ENCODE data around the gene TRAPPC8. TPM values are rescaled to one million over a fixed set of nuclear protein-coding genes. Genes with fewer than 3 reads are reported as not detected.
"Not testable (repeated sequence)": the region's sequence is repeated elsewhere in the genome, so short reads cannot be mapped to it uniquely, and the experiment has no call there.

Gene TRAPPC8, protein sequence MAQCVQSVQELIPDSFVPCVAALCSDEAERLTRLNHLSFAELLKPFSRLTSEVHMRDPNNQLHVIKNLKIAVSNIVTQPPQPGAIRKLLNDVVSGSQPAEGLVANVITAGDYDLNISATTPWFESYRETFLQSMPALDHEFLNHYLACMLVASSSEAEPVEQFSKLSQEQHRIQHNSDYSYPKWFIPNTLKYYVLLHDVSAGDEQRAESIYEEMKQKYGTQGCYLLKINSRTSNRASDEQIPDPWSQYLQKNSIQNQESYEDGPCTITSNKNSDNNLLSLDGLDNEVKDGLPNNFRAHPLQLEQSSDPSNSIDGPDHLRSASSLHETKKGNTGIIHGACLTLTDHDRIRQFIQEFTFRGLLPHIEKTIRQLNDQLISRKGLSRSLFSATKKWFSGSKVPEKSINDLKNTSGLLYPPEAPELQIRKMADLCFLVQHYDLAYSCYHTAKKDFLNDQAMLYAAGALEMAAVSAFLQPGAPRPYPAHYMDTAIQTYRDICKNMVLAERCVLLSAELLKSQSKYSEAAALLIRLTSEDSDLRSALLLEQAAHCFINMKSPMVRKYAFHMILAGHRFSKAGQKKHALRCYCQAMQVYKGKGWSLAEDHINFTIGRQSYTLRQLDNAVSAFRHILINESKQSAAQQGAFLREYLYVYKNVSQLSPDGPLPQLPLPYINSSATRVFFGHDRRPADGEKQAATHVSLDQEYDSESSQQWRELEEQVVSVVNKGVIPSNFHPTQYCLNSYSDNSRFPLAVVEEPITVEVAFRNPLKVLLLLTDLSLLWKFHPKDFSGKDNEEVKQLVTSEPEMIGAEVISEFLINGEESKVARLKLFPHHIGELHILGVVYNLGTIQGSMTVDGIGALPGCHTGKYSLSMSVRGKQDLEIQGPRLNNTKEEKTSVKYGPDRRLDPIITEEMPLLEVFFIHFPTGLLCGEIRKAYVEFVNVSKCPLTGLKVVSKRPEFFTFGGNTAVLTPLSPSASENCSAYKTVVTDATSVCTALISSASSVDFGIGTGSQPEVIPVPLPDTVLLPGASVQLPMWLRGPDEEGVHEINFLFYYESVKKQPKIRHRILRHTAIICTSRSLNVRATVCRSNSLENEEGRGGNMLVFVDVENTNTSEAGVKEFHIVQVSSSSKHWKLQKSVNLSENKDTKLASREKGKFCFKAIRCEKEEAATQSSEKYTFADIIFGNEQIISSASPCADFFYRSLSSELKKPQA (N-terminal part only)
- 10 to 100 TPM; 54.7 to 58.6 (median 55.4) TPM for polyA plus RNA-seq (ENCODE audit: insufficient read length in 3 of 3)
- long read RNA-seq, donor 1, full-length matches to known transcripts = 1 of 1 reads
- long read RNA-seq, donor 1, partial matches to known transcripts = 0 of 1 reads
- long read RNA-seq, donor 1, other reads (novel, unspliced or antisense) = 0 of 1 reads
- long read RNA-seq, donor 2 = 0 reads
- long read RNA-seq, donor 3 = 0 reads
- long read RNA-seq, donor 4, partial matches to known transcripts = 0 of 1 reads
- long read RNA-seq, donor 4, other reads (novel, unspliced or antisense) = 0 of 1 reads
- long read RNA-seq, donor 5, full-length matches to known transcripts = 1 of 1 reads
- long read RNA-seq, donor 5, partial matches to known transcripts = 0 of 1 reads
- long read RNA-seq, donor 5, other reads (novel, unspliced or antisense) = 0 of 1 reads
- long read RNA-seq, donor 6, full-length matches to known transcripts = 3 of 14 reads
- long read RNA-seq, donor 6, partial matches to known transcripts = 11 of 14 reads
- long read RNA-seq, donor 6, other reads (novel, unspliced or antisense) = 0 of 14 reads
- long read RNA-seq, donor 7, partial matches to known transcripts = 5 of 5 reads
- long read RNA-seq, donor 7, other reads (novel, unspliced or antisense) = 0 of 5 reads
- long read RNA-seq, donor 8 = 0 reads
- long read RNA-seq, donor 9 = 0 reads
- long read RNA-seq, donor 10, full-length matches to known transcripts = 3 of 3 reads
- long read RNA-seq, donor 10, partial matches to known transcripts = 0 of 3 reads
- long read RNA-seq, donor 10, other reads (novel, unspliced or antisense) = 0 of 3 reads
- long read RNA-seq, donor 11, full-length matches to known transcripts = 1 of 1 reads
- long read RNA-seq, donor 11, partial matches to known transcripts = 0 of 1 reads
- long read RNA-seq, donor 11, other reads (novel, unspliced or antisense) = 0 of 1 reads
- long read RNA-seq, donor 12, full-length matches to known transcripts = 2 of 24 reads
- long read RNA-seq, donor 12, partial matches to known transcripts = 22 of 24 reads
- long read RNA-seq, donor 12, other reads (novel, unspliced or antisense) = 0 of 24 reads
- long read RNA-seq, donor 13, partial matches to known transcripts = 0 of 1 reads
- long read RNA-seq, donor 13, other reads (novel, unspliced or antisense) = 0 of 1 reads
- long read RNA-seq, donor 14 = 0 reads
- long read RNA-seq, donor 15 = 0 reads
- long read RNA-seq, donor 16, partial matches to known transcripts = 5 of 5 reads
- long read RNA-seq, donor 16, other reads (novel, unspliced or antisense) = 0 of 5 reads

DNA sequence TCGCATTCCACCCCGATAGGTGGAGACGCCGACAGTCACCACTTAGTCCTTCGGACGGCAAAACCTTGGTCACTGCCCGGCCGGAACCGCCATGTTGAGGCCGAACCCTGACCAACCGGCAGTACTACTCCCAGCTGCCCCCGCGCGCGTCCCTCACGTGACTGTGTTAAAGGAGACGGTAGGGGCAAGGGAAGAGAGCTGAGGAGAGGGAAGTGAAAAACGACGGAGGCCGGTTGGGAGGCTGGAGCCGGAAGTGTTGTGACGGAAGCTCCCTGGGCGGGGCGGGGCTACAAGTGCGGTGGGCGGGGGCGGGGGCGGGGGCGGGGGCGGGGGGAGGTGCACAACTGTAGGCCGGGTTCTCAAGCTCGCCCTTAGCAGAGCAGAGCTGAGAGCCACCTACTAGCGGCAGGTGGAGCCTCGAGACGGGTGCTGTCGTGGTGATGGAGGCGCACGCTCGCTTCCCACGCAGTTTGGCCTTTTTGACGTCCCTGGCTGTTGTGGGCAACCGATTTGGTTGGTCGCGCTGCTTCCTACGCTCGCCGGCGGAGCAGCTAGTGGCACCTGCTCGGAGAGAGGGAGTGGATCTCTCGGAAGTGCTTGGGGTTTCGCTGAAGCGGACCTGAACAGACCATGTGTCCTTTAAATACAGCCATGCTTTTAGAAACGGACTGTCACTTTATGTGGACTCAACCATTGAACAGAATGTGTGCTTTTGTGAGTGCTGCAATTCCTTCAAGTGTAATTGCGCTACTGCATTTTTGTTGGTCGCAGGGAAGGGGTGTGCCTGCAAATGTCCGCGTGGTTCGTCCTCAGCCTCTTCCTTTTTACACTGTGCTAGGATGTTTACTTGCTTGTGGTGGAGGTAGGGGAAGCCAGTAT is at the start of gene TRAPPC8:
Gene TRAPPC8 (minus strand): TSS at position 130 of the 879 bp plus-strand sequence. CDS start 364 bp downstream, outside the sequence.
- peak; percentile 99 for DNase-seq

DNA sequence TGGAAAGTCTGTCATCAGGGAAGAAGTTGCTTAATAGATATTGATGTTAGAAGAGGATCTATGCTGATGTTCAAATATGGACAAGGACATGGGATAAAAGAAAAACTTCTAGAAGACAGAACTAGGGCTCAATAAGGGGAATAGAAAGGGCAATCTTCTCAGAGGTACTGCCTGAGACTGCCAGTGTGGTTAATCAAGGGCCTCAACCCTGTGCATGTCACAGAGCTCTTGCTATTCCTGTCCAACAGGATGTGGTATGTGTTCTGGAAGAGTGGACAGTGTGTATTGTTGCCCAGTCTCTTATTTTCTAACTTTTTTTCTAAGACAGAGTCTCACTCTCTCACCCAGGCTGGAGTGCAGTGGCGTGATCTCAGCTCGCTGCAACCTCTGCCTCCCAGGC is 47.9 kb upstream of the TRAPPC8 start:
- DNase-seq = no peak

DNA sequence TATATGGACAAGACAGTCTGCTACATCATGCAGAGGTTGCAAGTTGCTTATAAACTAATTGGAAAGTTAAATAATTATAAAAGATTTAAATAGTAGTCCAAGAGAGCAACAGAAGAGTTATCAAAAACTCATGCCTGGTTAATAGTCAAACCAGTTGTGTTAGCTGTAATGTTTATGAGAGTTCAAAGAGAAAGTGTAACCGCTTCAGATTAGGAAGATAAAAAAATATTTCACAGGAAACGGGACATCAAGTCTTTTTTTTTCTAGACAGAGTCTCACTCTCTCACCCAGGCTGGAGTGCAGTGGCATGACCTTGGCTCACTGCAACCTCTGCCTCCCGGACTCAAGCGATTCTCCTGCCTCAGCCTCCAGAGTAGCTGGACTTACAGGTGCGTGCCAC is 41.0 kb upstream of the TRAPPC8 start:
- DNase-seq = no peak

DNA sequence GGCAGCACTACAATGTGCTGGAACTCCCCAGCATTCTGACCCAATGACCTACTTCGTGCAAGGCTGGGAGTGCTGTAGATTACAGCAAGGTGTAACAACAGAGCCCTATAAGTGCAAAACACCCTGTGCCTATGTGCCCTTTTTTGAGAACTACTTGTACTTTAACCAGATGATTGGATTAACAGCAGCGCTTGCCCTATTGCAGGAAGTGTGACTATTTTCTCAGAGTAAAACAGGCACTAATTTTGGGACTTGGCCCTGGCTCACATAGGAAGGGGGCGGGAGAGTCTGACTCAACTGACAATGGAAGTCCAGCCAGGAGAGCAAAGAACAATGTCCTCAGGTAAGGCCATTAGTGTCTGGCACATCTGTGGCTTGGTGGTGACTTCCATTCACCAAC is 40.1 kb upstream of the TRAPPC8 start:
- no peak for DNase-seq

DNA sequence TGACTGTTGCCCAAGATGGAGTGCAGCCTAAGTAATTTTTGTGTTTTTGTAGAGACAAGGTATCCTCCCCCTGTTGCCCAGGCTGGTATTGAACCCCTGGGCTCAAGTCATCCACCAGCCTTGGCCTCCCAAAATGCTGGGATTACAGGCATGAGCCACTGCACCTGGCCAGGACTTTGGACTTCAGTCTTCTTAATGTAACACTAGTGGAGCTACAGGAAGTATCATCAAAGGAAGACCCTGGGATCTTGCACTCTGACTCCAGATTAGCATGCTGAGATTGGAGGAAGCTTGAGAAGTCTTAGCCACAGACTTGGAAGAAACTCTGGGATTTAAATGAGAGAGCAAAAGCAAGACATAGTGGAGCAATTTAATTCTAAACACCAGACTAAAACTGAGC is 37.9 kb upstream of the TRAPPC8 start:
- DNase-seq = no peak

DNA sequence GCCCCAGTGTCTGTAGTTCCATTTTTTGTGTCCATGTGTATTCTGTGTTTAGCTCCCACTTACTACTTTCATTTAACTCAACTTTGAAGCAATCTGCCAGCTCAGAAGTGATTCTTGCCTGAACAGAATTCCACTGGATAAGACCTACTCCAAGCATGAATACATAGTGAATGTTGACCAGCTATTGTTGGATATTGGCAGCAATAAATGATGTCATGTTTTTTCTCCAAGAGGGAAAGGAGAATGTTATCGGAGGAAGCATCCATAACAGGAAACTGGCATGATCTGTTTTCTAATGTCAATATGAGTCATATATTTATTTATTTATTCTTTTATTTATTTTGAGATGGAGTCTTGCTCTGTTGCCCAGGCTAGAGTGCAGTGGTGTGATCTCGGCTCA is 36.8 kb upstream of the TRAPPC8 start:
- DNase-seq = no peak

DNA sequence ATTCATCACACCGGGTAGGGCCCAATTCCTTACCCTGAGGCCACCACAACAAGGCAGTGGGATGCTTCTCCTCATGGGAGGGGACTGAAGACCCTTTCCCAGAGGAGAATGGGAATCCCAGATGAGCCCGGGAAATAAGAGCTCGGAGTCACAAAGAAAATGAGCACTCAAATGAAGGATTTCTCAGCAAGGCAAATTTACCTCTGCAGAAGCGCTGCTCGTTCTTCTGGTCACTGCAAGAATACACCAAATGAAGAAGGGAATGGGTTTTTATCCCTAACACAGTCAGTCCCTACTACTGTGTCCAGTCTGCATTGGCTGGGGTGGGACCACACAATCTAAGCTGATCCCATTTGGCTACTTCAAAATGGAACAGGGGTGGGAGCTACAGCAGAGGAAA is 35.7 kb upstream of the TRAPPC8 start:
- no peak for DNase-seq

DNA sequence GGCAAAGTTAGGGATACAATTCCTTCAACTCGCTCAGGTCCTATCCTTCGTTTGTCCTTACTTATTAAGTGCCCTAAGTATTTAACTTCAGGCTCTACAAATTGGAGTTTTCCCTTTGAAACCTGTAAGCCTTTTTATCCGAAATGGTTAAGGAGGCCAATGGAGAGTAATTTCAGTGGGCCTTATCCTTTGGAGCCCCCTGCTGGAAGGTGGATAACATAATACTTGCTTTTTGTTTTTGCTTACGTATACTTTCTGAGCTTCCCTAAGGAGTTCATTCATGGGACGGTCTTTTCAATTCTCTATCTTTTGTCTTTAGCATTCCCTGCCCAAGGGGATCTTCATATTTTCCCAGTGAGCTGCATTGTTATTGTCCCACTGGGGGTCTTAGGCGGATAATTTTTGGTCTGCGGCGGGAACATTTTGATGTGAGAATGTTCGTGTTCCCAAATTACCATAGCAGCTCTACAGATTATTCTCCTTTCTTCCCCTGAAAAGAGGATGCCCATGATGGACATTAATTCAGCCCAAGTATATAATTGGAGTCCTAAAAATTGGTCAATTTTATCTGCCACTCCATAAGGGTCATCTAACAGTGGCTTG is 34.4 kb upstream of the TRAPPC8 start:
- peak; percentile 36 for DNase-seq

DNA sequence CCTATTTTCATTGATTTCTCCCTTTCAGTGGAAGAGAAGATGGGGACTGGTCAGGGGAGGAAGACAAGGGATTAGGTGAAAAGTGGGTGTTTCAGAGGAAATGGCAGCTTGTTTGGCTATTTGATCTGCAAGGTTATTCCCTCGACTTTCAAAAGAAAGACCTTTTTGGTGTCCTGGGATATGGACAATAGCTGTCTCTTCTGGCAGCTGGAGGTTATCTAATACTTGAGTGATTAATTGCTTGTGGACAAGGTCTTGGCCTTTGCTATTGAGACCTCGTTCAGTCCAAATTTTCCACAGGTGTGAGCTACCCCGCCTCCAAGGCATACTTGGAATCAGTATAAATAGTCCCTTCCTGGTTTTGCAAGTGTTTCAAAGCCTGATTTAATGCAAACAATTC is 33.3 kb upstream of the TRAPPC8 start:
- DNase-seq = no peak

DNA sequence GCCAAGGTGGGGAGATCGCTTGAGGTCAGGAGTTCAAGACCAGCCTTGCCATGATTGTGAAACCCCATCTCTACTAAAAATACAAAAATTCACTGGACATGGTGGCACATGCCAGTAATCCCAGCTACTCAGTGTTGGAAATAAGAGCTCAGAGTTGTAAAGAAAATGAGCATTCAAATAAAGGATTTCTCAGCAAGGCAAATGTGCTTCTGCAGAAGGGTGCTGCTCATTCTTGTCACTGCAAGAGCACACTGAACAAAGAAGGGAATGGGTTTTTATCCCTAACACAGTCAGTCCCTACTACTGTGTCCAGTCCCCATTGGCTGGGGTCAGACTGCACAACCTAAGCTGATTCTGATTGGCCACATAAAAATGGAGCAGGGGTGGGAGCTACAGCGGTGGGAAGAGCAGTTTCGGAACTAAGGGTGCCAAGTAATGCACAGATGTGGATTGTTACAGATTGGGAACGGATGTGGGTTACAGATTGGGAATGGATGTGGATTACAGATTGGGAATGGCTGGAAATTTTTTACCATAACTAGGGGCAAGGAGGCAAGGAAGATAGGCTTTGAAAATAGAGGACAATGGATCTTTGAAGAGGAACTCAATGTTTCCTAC is 31.1 kb upstream of the TRAPPC8 start:
- DNase-seq = no peak

DNA sequence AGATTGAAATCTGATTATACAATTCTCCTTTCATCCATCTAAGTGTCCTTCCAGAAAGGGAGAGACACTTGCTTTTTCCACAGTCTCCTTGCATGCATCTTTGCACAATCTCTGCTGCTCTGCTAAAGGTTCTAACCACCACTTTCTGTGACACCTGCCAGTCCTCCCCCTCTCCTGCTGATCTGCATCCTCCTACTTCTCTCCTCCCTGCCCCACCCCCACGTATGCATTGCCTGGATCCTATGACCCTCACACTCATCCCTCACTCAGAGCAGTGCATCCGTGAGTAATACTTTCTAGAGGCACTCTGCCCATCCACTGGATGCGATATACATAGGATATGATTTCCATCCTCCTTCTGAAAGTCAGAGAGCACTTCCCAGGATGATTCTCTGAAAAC is 27.7 kb upstream of the TRAPPC8 start:
- DNase-seq = peak; percentile 22

DNA sequence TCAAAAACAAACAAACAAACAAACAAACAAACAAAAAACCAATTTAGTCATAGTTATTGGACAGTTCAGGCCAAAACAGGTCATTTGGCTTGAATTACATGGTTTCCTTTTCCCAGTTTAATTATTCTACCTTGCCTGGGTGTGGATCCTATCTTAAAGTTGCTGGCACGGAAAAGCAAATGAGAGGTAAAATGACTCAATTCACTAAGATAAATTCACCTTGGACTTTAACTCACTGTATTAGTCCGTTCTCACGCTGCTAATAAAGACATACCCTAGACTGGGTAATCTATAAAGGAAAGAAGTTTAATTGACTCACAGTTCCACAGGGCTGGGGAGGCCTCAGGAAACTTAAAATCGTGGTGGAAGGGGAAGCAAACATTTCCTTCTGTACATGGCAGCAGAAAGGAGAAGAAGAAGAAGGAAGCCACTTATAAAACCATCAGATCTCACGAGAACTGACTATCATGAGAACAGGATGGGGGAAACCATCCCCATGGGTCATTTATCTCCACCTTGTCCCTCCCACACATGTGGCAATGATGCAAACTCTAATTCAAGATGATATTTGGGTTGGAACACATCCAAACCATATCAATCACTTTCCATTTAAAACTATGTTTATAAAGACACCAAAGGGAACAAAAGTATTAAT is 22.5 kb upstream of the TRAPPC8 start:
- no peak for DNase-seq

DNA sequence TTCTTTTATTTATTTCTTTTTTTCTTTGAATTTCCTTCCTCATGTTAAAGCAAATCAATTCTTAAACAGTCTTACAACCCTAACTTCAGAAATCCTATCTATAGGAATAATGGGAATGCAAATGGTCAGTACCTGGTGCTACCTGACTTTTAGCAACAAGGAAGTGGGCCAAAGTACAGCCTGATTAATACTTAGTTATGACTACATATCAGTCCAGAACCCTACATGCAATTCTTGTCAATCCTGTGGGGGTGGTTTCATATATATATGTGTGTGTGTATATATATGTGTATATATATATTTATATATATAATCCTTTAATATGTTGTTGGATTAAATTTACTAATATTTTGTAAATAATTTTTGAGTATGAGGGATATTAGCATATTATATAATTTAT is 14.8 kb upstream of the TRAPPC8 start:
- no peak for DNase-seq

DNA sequence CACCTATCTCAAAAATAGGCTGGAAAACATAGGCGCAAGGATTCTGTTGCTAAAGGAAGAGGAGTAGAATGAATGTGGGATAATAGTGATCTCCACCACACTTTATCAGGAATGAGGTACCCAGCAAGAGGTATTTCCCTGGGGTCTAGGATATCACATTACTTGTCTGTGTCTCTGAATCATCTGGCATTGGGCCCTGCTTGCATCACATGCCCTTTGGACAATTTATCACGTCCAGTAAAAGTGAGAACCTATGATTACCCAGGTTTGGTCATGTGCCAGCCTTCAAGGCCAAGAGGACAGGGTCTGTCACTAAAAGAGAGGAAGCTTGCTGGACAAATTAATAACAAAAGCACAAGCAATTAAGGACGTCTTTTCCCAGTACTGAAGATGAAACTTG is 11.4 kb upstream of the TRAPPC8 start:
- no peak for DNase-seq

DNA sequence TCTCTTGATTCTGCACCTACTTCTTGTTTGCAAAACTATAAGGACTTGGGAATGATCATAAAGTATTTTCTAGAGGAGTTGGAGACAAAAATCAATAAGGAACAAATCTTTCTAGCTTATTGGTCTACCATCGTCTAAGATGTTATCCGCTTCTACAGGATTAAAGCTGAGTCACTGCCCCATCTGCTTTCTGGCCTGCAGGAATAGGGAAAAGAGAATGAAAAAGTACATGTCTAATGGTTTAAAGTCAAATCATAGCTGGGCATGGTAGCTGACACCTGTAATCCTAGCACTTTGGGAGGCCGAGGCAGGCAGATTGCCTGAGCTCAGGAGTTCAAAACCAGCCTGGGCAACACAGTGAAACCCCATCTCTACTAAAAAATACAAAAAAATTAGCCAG is 10.8 kb upstream of the TRAPPC8 start:
- not testable (repeated sequence) for DNase-seq

DNA sequence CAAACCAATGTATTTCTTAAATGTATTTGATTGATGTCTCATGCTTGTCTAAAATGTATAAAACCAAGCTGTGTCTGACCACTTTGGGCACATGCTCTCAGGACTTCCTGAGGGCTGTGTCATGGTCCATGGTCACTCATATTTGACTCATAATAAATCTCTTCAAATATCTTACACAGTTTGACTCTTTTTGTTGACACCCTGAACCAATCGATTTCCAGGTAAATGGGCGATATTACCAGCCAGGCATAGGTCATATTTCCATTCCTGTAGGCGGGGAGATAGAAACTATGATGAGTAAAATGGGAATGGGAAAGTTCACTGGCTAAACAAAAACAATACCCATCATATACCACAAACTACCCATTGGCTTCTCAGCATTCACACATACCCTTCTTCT is 9.3 kb upstream of the TRAPPC8 start:
- no peak for DNase-seq

DNA sequence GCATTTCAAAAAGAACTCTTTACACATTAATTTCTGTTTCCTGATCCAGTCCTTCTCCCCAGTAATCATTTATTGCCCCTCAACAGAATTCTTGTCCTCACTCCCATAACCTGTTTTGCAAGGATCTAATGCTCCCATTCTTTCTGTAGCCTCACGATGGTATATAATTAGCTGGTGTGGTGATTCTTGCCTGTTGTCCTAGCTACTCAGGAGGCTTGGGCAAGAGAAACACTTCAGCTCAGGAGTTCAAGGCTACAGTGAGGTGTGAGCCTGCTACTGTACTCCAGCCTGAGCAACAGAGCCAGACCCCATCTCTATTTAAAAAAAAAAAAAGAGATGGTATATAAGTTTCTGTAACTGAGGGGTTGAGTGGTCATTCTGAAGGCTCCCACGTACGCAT is 7.7 kb upstream of the TRAPPC8 start:
- DNase-seq = no peak
